ENCODE measurements around the gene TOX2. TPM values are rescaled to one million over a fixed set of nuclear protein-coding genes. Genes with fewer than 3 reads are reported as not detected.

The TOX2 gene
- total RNA-seq, 2 donors from 2014 or later: 8.8 to 52.8 TPM

DNA sequence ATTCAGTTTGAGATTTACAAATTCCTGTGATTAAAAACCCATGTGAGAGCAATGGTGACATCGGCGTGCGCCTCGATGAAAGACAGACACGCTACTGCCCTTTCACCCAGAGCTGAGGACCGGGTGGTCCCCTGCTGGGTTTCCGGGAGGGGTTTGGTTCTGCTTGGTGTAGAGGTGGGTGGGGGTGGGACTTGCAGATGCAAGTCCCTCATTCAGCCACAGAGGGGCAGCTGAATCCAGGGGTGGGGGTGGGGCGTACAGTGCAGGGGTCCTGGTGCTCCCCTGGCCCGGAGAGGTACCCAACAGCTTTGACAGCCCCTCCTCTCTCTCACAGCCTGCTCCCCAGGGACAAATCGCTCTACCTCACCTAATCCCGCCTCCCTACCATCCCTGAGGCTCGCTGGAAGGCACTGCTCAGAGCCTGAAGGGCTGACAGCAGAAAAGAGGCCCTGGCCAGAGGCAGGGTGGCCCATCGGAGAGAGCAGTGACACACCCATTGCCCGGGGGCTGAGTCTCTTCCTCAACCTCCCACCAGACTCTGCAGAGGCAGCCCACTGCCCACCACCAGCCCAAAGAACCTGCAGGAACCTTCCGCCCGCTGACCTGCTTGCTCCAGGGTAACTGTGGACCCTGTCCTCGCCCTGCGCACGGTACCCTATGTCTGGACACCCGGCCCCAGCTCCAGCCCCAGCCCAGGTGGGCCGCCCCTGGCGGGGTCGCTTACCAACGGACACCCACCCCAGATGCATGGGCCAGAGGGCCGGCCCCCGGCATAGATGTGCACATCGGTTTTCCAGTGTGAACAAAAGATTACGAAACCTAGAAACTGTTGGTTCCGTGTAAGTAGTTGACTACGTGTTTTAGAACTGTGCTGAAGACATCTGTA, 153.9 kb downstream of the TOX2 start:
- no peaks in the 10 kb centered on the region for H3K4me1 ChIP-seq (replicated peaks)
- no peak overlapping the region for H3K27ac ChIP-seq
- TF ChIP-seq POLR2A (IDR thresholded peaks at IDR 0.05) (no peak), POLR2AphosphoS5 (IDR thresholded peaks at IDR 0.05) (no peak)
- TF ChIP-seq, protein P1, sequence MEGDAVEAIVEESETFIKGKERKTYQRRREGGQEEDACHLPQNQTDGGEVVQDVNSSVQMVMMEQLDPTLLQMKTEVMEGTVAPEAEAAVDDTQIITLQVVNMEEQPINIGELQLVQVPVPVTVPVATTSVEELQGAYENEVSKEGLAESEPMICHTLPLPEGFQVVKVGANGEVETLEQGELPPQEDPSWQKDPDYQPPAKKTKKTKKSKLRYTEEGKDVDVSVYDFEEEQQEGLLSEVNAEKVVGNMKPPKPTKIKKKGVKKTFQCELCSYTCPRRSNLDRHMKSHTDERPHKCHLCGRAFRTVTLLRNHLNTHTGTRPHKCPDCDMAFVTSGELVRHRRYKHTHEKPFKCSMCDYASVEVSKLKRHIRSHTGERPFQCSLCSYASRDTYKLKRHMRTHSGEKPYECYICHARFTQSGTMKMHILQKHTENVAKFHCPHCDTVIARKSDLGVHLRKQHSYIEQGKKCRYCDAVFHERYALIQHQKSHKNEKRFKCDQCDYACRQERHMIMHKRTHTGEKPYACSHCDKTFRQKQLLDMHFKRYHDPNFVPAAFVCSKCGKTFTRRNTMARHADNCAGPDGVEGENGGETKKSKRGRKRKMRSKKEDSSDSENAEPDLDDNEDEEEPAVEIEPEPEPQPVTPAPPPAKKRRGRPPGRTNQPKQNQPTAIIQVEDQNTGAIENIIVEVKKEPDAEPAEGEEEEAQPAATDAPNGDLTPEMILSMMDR (IDR thresholded peaks at IDR 0.05): no peak
- H3K27me3 ChIP-seq (replicated peaks; ENCODE audit: insufficient read depth): no peaks in the 10 kb centered on the region
- no peak for DNase-seq (ENCODE audit: low spot score)
- H3K4me3 ChIP-seq: no peak overlapping the region
- WGBS: 89% methylated on average over 29 of the region's 30 CpGs
- H3K36me3 ChIP-seq: no peaks in the 10 kb centered on the region
- intact Hi-C loops (cut with DNase I): no loop called here
- no peaks in the 10 kb centered on the region for H3K9me3 ChIP-seq

DNA sequence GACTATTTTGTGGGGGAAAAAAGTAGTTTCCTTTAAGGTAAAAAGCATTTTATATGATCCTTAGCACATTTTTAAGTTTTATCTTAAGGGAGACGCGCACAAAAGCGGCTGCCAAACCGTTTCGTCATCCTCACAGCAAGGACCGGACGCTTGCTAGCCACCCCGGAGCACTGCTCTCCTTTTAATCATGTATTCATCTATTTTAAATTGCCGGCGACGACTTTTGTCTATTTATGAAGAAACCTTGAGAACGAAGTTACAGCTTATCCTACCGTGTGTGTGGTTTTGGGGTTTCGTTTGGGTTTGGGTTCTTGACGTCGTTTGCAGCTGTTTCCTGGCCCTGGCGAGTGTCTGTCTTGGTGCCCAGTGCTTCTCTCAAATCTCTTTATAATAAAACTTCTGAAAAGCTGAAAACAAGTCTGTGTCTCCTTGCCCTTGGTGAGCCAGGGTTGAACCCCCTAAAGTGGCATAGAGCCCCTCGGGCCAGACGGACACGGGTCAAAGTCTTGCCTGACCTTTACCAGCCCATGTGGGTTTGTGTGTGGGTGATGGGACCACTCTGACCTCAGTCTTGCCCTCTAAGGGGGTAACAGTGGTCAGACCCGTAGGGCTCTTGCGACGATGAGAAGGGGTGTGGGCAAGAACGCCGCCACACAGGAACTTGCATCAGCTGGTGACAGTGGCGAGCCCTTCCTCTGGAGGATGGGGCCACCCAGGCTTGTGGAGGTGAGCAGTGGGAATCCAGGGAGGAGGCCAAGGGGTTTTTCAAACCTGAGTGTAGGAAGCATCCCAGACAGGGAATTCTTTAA, 154.8 kb downstream of the TOX2 start:
- intact Hi-C loops (cut with DNase I): loop anchor here (10.0 kb wide), 1 partner anchor 155 kb away; the partner anchor contains the start of gene TOX2
- Histone ChIP-seq H3K9me3 (no peaks in the 10 kb centered on the region), H3K27me3 (replicated peaks; ENCODE audit: insufficient read depth) (no peaks in the 10 kb centered on the region), H3K4me1 (replicated peaks) (no peaks in the 10 kb centered on the region), H3K27ac (no peak overlapping the region), H3K4me3 (no peak overlapping the region), H3K36me3 (no peaks in the 10 kb centered on the region)
- DNase-seq (ENCODE audit: low spot score): no peak
- WGBS: 83% methylated on average over 26 of the region's 26 CpGs
- TF ChIP-seq POLR2AphosphoS5 (IDR thresholded peaks at IDR 0.05): no peak
- no peak for TF ChIP-seq POLR2A (IDR thresholded peaks at IDR 0.05)
- TF ChIP-seq, protein P1 (IDR thresholded peaks at IDR 0.05): no peak

DNA sequence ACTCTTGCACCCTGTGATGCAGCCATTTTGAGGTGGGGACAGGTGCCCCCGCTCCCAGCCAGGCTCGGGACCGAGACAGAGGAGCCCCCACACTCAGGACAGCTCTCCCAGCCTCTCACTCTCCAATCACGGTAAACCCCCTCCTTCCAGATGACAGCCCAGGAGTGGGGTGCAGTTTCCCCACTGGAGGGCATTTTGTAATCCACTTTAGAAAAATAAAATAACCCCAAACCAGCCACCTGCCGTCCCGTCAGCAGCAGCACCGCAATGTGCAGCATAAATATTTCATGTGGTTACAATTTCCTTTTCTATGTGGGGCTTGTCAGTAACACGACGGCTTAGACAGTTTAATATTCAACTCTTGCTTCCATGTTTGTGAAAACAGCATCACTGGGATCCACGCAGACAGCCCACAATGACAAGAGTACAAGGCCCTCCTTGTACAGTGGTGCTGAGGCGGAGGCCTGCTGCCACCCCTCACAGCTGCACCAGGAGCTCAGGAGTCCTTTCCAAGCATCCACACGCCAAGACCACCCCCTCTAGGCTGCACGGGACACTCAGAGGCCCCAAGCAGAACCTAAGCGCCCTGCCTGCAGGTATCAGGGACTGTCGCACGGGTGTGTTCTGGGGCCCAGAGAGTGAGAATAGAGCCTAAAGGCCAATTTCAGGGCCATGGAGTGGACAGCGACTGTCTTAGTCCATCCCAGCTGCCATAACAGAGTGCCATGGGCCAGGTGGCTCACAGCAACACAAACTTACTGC, 155.7 kb downstream of the TOX2 start:
- TF ChIP-seq POLR2AphosphoS5 (IDR thresholded peaks at IDR 0.05) (no peak), POLR2A (IDR thresholded peaks at IDR 0.05) (no peak)
- TF ChIP-seq, protein P1 (IDR thresholded peaks at IDR 0.05): no peak
- whole genome bisulfite sequencing: 71% methylated on average over 17 of the region's 17 CpGs
- Histone ChIP-seq H3K4me3 (no peak overlapping the region), H3K4me1 (replicated peaks) (no peaks in the 10 kb centered on the region), H3K27ac (no peak overlapping the region), H3K36me3 (no peaks in the 10 kb centered on the region), H3K9me3 (no peaks in the 10 kb centered on the region), H3K27me3 (replicated peaks; ENCODE audit: insufficient read depth) (no peaks in the 10 kb centered on the region)
- DNase-seq (ENCODE audit: low spot score): no peak
- intact Hi-C loops (cut with DNase I): loop anchor here (10.0 kb wide), 1 partner anchor 156 kb away; the partner anchor contains the start of gene TOX2

DNA sequence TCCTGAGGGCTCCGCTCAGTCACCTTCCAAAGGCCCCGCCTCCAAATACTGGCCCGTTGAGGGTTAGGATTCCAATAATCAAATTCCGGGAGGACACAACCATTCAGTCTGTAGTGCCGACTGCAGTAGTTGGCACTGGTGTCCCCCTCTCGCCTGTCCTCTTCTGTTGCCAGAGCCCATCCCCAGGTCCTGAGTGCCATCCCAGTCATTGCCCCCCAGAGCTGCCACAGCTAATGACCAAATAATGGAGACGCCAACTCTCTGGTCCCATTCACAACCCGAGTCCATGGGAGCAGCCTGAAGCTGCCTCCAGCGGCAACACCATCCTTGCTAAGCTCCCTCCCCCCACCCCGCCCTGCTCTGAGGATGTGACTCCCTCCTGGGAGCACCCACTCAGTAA, 156.4 kb downstream of the TOX2 start:
- TF ChIP-seq POLR2A (IDR thresholded peaks at IDR 0.05): no peak
- TF ChIP-seq, protein P1 (IDR thresholded peaks at IDR 0.05): no peak
- no peak for TF ChIP-seq POLR2AphosphoS5 (IDR thresholded peaks at IDR 0.05)
- 88% methylated on average over 10 of the region's 10 CpGs for WGBS
- Histone ChIP-seq H3K27me3 (replicated peaks; ENCODE audit: insufficient read depth) (no peaks in the 10 kb centered on the region), H3K4me3 (no peak overlapping the region), H3K27ac (no peak overlapping the region), H3K4me1 (replicated peaks) (no peaks in the 10 kb centered on the region), H3K9me3 (no peaks in the 10 kb centered on the region), H3K36me3 (no peaks in the 10 kb centered on the region)
- intact Hi-C loops (cut with DNase I): loop anchor here (10.0 kb wide), 1 partner anchor 156 kb away; the partner anchor contains the start of gene TOX2
- DNase-seq (ENCODE audit: low spot score): no peak

All from prostate gland (tissue), 2 donors.